ENCODE data around the gene MYH6.
"Not testable (repeated sequence)": the region's sequence is repeated elsewhere in the genome, so short reads cannot be mapped to it uniquely, and the experiment has no call there.

The MYH6 gene

DNA sequence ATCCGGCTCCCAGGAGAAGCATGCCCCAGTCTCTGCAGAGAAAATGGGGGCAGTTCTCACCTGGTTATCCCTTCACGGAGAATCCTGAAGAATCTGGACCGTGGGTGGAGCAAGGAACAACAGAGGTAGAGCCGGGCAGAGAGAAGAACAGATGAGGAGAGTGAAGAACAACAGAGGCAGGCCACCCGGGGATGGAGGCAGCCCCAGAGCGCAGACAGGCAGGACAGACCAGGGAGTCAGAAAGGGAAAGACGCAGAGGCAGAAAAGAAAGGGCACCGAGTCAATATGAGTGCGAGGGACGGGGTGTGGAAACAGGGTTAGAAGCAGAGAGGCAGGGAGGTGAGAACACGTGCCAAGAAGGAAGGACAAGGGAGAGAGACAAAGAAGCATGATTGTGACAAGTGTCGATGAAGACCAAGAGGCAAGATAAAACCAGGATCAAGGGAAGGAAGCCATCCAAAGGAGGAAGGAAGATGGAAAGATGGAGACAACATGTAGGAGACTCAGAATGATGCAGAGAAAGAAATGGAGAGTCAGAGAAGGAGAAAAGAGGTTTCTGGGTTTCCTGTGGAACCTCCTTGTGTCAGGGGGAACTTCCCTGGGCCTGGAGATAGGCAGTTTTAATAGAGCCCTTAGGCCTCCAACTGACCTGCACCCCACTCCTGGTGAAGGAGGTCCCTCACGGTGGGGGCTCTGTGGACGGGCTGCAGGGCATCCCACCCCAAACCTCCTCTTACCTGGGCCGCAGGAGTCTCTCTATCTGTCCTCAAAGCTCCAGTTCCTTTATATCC lies at the start of gene MYH6:
Gene MYH6 (minus strand): TSS at position 758 of the 791 bp plus-strand sequence. CDS start 1,050 bp downstream, outside the sequence.
- no peak within 1 kb of the TSS for H3K4me3 ChIP-seq
- TF ChIP-seq, protein P1, sequence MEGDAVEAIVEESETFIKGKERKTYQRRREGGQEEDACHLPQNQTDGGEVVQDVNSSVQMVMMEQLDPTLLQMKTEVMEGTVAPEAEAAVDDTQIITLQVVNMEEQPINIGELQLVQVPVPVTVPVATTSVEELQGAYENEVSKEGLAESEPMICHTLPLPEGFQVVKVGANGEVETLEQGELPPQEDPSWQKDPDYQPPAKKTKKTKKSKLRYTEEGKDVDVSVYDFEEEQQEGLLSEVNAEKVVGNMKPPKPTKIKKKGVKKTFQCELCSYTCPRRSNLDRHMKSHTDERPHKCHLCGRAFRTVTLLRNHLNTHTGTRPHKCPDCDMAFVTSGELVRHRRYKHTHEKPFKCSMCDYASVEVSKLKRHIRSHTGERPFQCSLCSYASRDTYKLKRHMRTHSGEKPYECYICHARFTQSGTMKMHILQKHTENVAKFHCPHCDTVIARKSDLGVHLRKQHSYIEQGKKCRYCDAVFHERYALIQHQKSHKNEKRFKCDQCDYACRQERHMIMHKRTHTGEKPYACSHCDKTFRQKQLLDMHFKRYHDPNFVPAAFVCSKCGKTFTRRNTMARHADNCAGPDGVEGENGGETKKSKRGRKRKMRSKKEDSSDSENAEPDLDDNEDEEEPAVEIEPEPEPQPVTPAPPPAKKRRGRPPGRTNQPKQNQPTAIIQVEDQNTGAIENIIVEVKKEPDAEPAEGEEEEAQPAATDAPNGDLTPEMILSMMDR (IDR thresholded peaks at IDR 0.05), result no peak
- no peak for DNase-seq (ENCODE audit: low spot score)
- H3K27ac ChIP-seq, result no peak within 1 kb of the TSS

- H3K27ac ChIP-seq; DNase-seq (ENCODE audit: low spot score); H3K4me3 ChIP-seq: not testable (repeated sequence)
These were observed 49.0 kb upstream of the MYH6 start for GRCh38 chr14:23456883-23457586.

DNA sequence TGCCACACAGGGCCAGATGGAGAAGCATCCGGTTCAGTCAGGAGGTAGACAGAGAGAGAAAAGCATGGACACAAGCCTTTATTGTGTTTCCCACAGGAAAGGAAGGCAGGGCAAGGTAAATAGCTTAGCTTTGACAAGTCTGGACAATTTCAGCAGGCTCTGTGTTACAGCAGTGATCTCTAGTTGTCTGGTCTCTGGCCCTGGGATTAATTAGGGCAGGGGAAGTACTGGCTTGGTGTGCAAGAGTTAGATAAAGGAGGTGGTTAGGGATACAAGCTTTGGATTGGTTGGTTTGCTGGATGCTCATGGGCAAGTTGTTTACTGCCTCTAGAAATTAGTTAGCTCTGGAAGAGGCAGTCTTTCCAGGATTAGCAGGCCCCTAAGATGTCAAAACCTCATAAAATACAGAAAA lies 46.4 kb upstream of the MYH6 start:
- Histone ChIP-seq H3K27ac (no peak overlapping the region), H3K4me3 (no peak overlapping the region)
- no peak for DNase-seq (ENCODE audit: low spot score)
- TF ChIP-seq, protein P1 (IDR thresholded peaks at IDR 0.05), result no peak

DNA sequence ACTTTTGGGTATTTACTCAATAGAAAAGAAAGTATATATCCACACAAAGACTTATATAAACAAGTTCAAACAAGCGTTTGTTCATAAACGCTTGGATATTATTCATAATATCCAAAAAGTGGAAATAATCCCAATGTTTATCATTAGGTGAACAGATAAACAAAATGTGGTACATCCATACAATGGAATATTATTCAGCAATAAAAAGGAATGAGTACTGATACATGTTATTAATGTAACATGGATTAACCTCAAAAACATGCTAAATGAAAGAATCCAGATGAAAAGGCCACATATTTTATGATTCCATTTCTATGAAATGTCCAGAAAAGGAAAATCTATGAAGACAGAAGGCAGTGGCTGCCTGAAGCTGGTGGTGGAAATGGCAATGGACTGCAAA lies 44.2 kb upstream of the MYH6 start:
- DNase-seq (ENCODE audit: low spot score), result no peak
- no peak overlapping the region for H3K27ac ChIP-seq
- no peak overlapping the region for H3K4me3 ChIP-seq
- TF ChIP-seq, protein P1 (IDR thresholded peaks at IDR 0.05), result no peak

DNA sequence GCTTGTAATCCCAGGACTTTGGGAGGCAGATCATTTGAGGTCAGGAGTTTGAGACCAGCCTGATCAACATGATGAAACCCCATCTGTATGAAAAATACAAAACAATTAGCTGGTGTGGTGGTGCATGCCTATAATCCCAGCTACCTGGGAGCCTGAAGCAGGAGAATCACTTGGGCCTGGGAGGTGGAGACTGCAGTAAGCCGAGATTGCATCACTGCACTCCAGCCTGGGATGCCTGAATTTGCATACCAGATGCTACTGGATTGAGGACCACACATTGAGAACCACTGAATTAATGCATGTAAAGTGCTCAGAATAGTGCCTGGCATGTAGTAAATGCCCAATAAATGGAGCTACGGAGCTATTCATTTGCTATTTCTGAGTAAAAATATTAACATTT lies 42.3 kb upstream of the MYH6 start:
- TF ChIP-seq, protein P1 (IDR thresholded peaks at IDR 0.05), result no peak
- H3K27ac ChIP-seq, result no peak overlapping the region
- no peak overlapping the region for H3K4me3 ChIP-seq
- DNase-seq (ENCODE audit: low spot score), result no peak

DNA sequence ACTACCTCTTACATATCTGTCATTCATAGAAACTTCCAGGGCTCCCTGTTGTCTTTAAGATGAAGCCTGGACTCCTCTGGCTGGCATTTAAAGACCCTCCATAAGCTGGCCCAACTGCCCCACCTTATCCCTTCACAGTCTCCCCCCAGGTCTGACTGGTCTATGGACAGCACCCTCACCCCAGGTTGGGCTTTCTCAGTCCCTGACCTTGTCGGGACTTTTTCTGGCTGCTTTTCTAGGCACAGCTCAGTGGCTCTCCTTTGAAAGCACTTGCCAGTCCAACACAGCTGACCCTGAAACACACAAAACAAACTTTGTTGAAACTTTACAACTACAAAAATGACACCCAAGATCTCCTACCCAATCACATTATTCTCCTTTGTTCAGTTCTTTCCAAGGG lies 41.2 kb upstream of the MYH6 start:
- H3K4me3 ChIP-seq, result no peak overlapping the region
- no peak overlapping the region for H3K27ac ChIP-seq
- TF ChIP-seq, protein P1 (IDR thresholded peaks at IDR 0.05), result no peak
- DNase-seq (ENCODE audit: low spot score), result no peak

DNA sequence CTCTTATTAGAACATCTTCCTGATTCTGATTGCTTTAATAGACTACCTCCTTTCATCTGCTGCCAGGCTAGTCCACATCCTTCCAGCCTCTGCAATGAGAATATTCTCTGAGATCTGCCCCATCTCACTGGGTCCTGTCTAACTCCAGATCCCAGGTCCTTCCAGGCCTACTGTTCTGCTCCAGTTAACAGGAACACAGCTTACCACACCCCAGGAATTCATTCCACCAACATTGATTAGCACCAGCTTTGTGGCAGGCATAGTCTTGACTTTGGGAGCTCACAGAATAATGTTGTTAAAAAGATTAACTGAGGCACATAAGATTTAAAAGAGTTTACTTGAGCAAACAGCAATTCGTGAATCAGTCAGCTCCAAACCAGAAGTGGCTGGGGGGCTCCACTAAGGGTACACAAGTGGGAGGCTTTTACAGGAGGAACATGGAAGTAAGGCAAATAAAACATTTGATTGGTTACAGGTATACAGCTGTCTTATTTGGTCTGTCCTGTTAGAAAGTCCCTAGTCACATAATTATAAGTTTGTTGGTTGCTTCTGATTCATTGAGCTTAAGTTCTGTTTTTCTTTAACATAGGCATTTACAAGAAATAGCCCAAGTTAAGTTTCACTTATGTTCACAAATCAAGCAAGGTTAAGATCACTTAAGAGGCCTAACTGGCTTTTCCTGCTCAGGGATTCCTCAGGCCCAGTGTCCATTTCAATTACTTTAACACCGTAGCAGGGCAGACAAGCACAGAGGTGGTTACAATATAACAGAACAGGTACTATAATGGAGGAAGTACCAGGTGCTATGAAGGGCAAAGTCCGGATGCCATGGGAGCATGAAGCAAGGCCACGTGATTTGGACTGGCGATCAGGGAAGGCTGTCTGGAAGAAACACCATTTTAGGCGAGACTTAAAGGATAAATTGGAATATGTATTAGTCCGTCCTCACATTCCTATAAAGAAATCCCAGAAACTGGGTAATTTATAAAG lies 39.6 kb upstream of the MYH6 start:
- peak; percentile 38 for DNase-seq (ENCODE audit: low spot score)
- no peak overlapping the region for H3K27ac ChIP-seq
- H3K4me3 ChIP-seq, result no peak overlapping the region
- TF ChIP-seq, protein P1 (IDR thresholded peaks at IDR 0.05), result no peak

All from coronary artery (tissue), 2 donors.